PC-3 (cell line): ENCODE measurements around the gene CALN1. TPM values are rescaled to one million over a fixed set of nuclear protein-coding genes. Genes with fewer than 3 reads are reported as not detected.

Experiments used
- ATAC-seq: fragments of 200-7000 bp; cut with Tn5 transposase; 2 replicates; pipeline ENCODE4 v1.9.1; 2020; ENCODE audit warnings: mild to moderate bottlenecking, moderate library complexity
- BruUV-seq: library from RNA; stranded (reverse); fragments of 400-500 nt; replicated peaks from 2 replicates; lab custom pipeline; 2021; lab: Mats Ljungman, UMichigan
- CTCF ChIA-PET: fragments of 300-600 bp; sonication (Branson Sonifier 250); formaldehyde crosslinking; loops from one replicate; lab custom pipeline; 2022; ENCODE audit warnings: antibody characterized with exemption; lab: Charles Lee
- POLR2A ChIA-PET: fragments of 300-600 bp; sonication (Branson Sonifier 250); formaldehyde crosslinking; loops from one replicate; lab custom pipeline; 2022; ENCODE audit warnings: antibody characterized with exemption; ENCODE audit not compliant: unreplicated experiment; lab: Charles Lee
- DNase-seq: peaks from one replicate; pipeline ENCODE4 v3.0.0-alpha.2; 2015
- H2AFZ ChIP-seq: fragments of 300-600 bp; sonication (generic); 2 replicates; pipeline ENCODE4 v1.6.0; 2016; ENCODE audit warnings: antibody characterized with exemption, low read length
- H3F3A ChIP-seq: fragments of 300-600 bp; sonication (generic); one replicate; pipeline ENCODE4 v1.6.0; 2017; ENCODE audit warnings: antibody characterized with exemption, low read length, control low read depth, mild to moderate bottlenecking; ENCODE audit not compliant: unreplicated experiment
- H3K27ac ChIP-seq: fragments of 300-600 bp; sonication (generic); 2 replicates; pipeline ENCODE4 v1.5.1; 2016; ENCODE audit warnings: mild to moderate bottlenecking, low read length
- H3K27me3 ChIP-seq: fragments of 300-600 bp; sonication (generic); 2 replicates; pipeline ENCODE4 v1.6.1; 2016; ENCODE audit warnings: low read length, mixed read lengths
- H3K36me3 ChIP-seq: fragments of 300-600 bp; sonication (generic); 2 replicates; pipeline ENCODE4 v1.6.1; 2016; ENCODE audit warnings: low read depth, mixed run types, low read length, mixed read lengths
- H3K4me1 ChIP-seq: fragments of 300-600 bp; sonication (generic); 2 replicates; pipeline ENCODE4 v1.5.1; 2016; ENCODE audit warnings: low read length; ENCODE audit not compliant: insufficient read depth
- H3K4me2 ChIP-seq: fragments of 300-600 bp; sonication (generic); 2 replicates; pipeline ENCODE4 v1.6.0; 2016; ENCODE audit warnings: low read length
- H3K4me3 ChIP-seq: fragments of 300-600 bp; sonication (generic); 2 replicates; pipeline ENCODE4 v1.5.1; 2016; ENCODE audit warnings: mild to moderate bottlenecking, low read length, mixed read lengths
- H3K79me2 ChIP-seq: fragments of 300-600 bp; sonication (generic); 2 replicates; pipeline ENCODE4 v1.6.1; 2017; ENCODE audit warnings: low read length, mixed read lengths
- H3K9ac ChIP-seq: fragments of 300-600 bp; sonication (generic); 2 replicates; pipeline ENCODE4 v1.6.0; 2016; ENCODE audit warnings: mild to moderate bottlenecking, low read length
- H3K9me2 ChIP-seq: fragments of 300-600 bp; sonication (generic); replicated peaks from 2 replicates; pipeline ENCODE4 v1.6.1; 2016; ENCODE audit warnings: mixed run types, low read length, mixed read lengths
- H3K9me3 ChIP-seq: fragments of 300-600 bp; sonication (generic); 2 replicates; pipeline ENCODE4 v1.6.1; 2016; ENCODE audit warnings: low read length, mixed read lengths
- H4K20me1 ChIP-seq: fragments of 300-600 bp; sonication (generic); 2 replicates; pipeline ENCODE4 v1.6.1; 2016; ENCODE audit warnings: low read length, mixed read lengths
- CTCF ChIP-seq: fragments of 300-600 bp; sonication (generic); conservative IDR thresholded peaks from 2 replicates; pipeline ENCODE4 v1.5.1; 2017; ENCODE audit warnings: antibody characterized with exemption, low read depth, mild to moderate bottlenecking, low read length
- EZH2 ChIP-seq: fragments of 300-600 bp; sonication (generic); IDR thresholded peaks from one replicate; pipeline ENCODE4 v1.6.1; 2017; ENCODE audit warnings: antibody characterized with exemption, mild to moderate bottlenecking, low read length; ENCODE audit not compliant: unreplicated experiment
- EZH2phosphoT487 ChIP-seq: fragments of 300-600 bp; sonication (generic); IDR thresholded peaks from 2 replicates; pipeline ENCODE4 v1.6.1; 2018; ENCODE audit warnings: mild to moderate bottlenecking, antibody characterized with exemption, low read length, borderline replicate concordance
- intact Hi-C: fragments of 100-400 bp; cut with micrococcal nuclease; formaldehyde crosslinking; loops from 2 replicates; pipeline ENCODE4 v1.9.0; 2023
- total RNA-seq: library from RNA; depleted of rRNA; stranded (reverse); fragments of >200 nt; gene quantifications from 2 replicates; pipeline ENCODE4 v1.2.3, GENCODE V29; 2014

Gene CALN1
- total RNA-seq, 1 experiment from 2014 or later, result not detected

GRCh38 chr7:72187179-72187578 lies 225.0 kb downstream of the CALN1 start:
- no TSS peak for BruUV-seq

GRCh38 chr7:72183835-72184234 lies 228.3 kb downstream of the CALN1 start:
- ATAC-seq (no peak), DNase-seq (peak; percentile 27)
- no peak for TF ChIP-seq EZH2
- peak; percentile 54 for TF ChIP-seq CTCF
- BruUV-seq, result no TSS peak
- H3K9me3 ChIP-seq, result 0 out of 2 replicates have a peak, but pooled peaks cover 3% of the 10 kb centered on the region
- H2AFZ ChIP-seq, result no peak overlapping the region
- no peaks in the 10 kb centered on the region for H3K4me1 ChIP-seq
- H4K20me1 ChIP-seq, result no peaks in the 10 kb centered on the region
- H3K9ac ChIP-seq, result no peak overlapping the region
- no peak overlapping the region for H3K4me3 ChIP-seq
- no peak overlapping the region for H3K27ac ChIP-seq
- intact Hi-C loops, result loop anchor here (2.0 to 5.0 kb wide), 2 partner anchors 61 to 308 kb away; no protein-coding TSS in a partner anchor
- no peaks in the 10 kb centered on the region for H3K27me3 ChIP-seq
- H3K79me2 ChIP-seq, result no peaks in the 10 kb centered on the region
- H3K36me3 ChIP-seq, result no peaks in the 10 kb centered on the region
- POLR2A ChIA-PET, result no interaction called here
- H3K4me2 ChIP-seq, result no peak overlapping the region
- H3F3A ChIP-seq, result no peaks in the 10 kb centered on the region
- no peaks in the 10 kb centered on the region for H3K9me2 ChIP-seq
- CTCF ChIA-PET, result no interaction called here

More at GRCh38 chr7:72187179-72187578, 225.0 kb downstream of the CALN1 start:
- Histone ChIP-seq H3K79me2 (no peaks in the 10 kb centered on the region), H3K9ac (no peak overlapping the region), H3K9me3 (0 out of 2 replicates have a peak, but pooled peaks cover 3% of the 10 kb centered on the region), H2AFZ (no peak overlapping the region), H4K20me1 (no peaks in the 10 kb centered on the region), H3K27ac (no peak overlapping the region), H3K4me2 (no peak overlapping the region), H3K9me2 (no peaks in the 10 kb centered on the region), H3K27me3 (no peaks in the 10 kb centered on the region), H3F3A (no peaks in the 10 kb centered on the region), H3K4me3 (no peak overlapping the region), H3K36me3 (no peaks in the 10 kb centered on the region), H3K4me1 (no peaks in the 10 kb centered on the region)
- POLR2A ChIA-PET, result no interaction called here
- TF ChIP-seq EZH2 (no peak), EZH2phosphoT487 (no peak), CTCF (no peak)
- DNase-seq (no peak), ATAC-seq (no peak)
- intact Hi-C loops, result no loop called here
- CTCF ChIA-PET, result no interaction called here

- Histone ChIP-seq H3K27me3 (no peaks in the 10 kb centered on the region), H3K36me3 (no peaks in the 10 kb centered on the region), H3K9ac (no peak overlapping the region), H3K27ac (no peak overlapping the region), H3K4me1 (no peaks in the 10 kb centered on the region), H2AFZ (no peak overlapping the region), H3K79me2 (no peaks in the 10 kb centered on the region), H3K4me2 (no peak overlapping the region), H4K20me1 (no peaks in the 10 kb centered on the region), H3K4me3 (no peak overlapping the region), H3K9me2 (no peaks in the 10 kb centered on the region), H3F3A (no peaks in the 10 kb centered on the region), H3K9me3 (0 out of 2 replicates have a peak, but pooled peaks cover 3% of the 10 kb centered on the region)
- no TSS peak for BruUV-seq
- TF ChIP-seq EZH2phosphoT487 (no peak), CTCF (no peak), EZH2 (no peak)
- POLR2A ChIA-PET, result no interaction called here
- ATAC-seq (no peak), DNase-seq (no peak)
- intact Hi-C loops, result loop anchor here (5.0 kb wide), 1 partner anchor 310 kb away; no protein-coding TSS in a partner anchor
- CTCF ChIA-PET, result no interaction called here
These were observed 230.1 kb downstream of the CALN1 start for GRCh38 chr7:72182036-72182435.
